Measurements from ENCODE around the gene ASPG.

DNA sequence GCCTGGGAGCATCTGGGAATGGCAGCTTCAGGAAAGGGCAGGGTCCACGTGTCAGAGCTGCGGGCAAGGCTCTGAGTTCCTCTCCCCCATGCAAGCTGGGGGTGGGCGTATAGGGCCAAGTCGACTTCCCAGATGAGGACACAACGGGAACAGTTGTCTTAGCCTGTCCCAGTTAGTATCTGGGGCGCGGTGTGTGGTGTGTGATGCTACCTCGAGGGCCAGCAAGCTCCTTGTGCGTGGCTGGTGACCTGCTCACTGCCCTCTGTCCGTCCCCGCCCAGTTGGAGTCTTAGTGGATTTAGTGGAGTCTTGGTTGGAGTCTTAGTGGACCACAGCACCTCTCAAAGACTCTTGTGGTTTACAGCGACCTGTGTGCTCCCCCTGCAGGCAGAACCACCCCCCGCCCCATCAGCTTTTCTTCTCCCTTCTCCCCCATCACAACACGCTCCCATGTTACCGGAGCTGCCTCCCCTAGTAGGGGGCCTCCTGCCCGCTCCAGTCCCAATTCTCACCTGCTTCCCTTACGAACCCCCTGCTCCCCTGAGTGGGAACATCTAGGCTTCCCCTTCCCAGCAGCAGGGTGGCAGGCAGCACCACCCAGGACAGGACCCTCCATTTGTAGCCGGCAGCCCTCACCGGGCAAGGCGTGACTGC, 8.7 kb downstream of the ASPG start:
- TF ChIP-seq, protein P1, sequence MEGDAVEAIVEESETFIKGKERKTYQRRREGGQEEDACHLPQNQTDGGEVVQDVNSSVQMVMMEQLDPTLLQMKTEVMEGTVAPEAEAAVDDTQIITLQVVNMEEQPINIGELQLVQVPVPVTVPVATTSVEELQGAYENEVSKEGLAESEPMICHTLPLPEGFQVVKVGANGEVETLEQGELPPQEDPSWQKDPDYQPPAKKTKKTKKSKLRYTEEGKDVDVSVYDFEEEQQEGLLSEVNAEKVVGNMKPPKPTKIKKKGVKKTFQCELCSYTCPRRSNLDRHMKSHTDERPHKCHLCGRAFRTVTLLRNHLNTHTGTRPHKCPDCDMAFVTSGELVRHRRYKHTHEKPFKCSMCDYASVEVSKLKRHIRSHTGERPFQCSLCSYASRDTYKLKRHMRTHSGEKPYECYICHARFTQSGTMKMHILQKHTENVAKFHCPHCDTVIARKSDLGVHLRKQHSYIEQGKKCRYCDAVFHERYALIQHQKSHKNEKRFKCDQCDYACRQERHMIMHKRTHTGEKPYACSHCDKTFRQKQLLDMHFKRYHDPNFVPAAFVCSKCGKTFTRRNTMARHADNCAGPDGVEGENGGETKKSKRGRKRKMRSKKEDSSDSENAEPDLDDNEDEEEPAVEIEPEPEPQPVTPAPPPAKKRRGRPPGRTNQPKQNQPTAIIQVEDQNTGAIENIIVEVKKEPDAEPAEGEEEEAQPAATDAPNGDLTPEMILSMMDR (IDR thresholded peaks at IDR 0.05): no peak
- TF ChIP-seq, protein P2, sequence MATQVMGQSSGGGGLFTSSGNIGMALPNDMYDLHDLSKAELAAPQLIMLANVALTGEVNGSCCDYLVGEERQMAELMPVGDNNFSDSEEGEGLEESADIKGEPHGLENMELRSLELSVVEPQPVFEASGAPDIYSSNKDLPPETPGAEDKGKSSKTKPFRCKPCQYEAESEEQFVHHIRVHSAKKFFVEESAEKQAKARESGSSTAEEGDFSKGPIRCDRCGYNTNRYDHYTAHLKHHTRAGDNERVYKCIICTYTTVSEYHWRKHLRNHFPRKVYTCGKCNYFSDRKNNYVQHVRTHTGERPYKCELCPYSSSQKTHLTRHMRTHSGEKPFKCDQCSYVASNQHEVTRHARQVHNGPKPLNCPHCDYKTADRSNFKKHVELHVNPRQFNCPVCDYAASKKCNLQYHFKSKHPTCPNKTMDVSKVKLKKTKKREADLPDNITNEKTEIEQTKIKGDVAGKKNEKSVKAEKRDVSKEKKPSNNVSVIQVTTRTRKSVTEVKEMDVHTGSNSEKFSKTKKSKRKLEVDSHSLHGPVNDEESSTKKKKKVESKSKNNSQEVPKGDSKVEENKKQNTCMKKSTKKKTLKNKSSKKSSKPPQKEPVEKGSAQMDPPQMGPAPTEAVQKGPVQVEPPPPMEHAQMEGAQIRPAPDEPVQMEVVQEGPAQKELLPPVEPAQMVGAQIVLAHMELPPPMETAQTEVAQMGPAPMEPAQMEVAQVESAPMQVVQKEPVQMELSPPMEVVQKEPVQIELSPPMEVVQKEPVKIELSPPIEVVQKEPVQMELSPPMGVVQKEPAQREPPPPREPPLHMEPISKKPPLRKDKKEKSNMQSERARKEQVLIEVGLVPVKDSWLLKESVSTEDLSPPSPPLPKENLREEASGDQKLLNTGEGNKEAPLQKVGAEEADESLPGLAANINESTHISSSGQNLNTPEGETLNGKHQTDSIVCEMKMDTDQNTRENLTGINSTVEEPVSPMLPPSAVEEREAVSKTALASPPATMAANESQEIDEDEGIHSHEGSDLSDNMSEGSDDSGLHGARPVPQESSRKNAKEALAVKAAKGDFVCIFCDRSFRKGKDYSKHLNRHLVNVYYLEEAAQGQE (IDR thresholded peaks at IDR 0.05; ENCODE audit: insufficient read depth in 1 of 2, low read depth in 2 of 2, low read length in 1 of 2): no peak
- no peak for TF ChIP-seq SIN3A (IDR thresholded peaks at IDR 0.05; ENCODE audit: borderline replicate concordance, insufficient read depth, low read depth, low read length)

Data from Panc1 (cell line).